AG04450 (cell line): ENCODE measurements around the gene LCAT. TPM values are rescaled to one million over a fixed set of nuclear protein-coding genes. Genes with fewer than 3 reads are reported as not detected.

ENCODE experiments used
- CTCF ChIA-PET: fragments of 300-600, 350-600 bp; formaldehyde crosslinking; extraction: SDS; loops from one replicate; lab custom pipeline; 2022; ENCODE audit warnings: antibody characterized with exemption, inconsistent platforms; lab: Charles Lee
- POLR2A ChIA-PET: fragments of 350-600 bp; formaldehyde crosslinking; extraction: SDS; loops from one replicate; lab custom pipeline; 2021; ENCODE audit warnings: antibody characterized with exemption, inconsistent platforms; lab: Yijun Ruan, JAX
- DNase-seq: peaks from one replicate; pipeline ENCODE4 v3.0.0-alpha.2; 2011; ENCODE audit warnings: low read depth, low spot score
- H3K27ac ChIP-seq: one replicate; pipeline ENCODE4 v1.5.1; 2012; ENCODE audit warnings: low read depth, low read length, control low read depth
- H3K27me3 ChIP-seq: one replicate; pipeline ENCODE4 v1.6.0; 2012; ENCODE audit warnings: low read length; ENCODE audit not compliant: control insufficient read depth, insufficient read depth
- H3K4me3 ChIP-seq: 2 replicates; pipeline ENCODE4 v1.5.1; 2011; ENCODE audit warnings: mild to moderate bottlenecking, low read depth, low read length, control low read depth
- H3K9me3 ChIP-seq: 2 replicates; pipeline ENCODE4 v1.5.1; 2012; ENCODE audit warnings: low read length; ENCODE audit not compliant: control insufficient read depth, insufficient read depth
- polyA plus RNA-seq: library from polyadenylated mRNA; depleted of rRNA; stranded (reverse); fragments of >200 nt; gene quantifications from 2 replicates; pipeline ENCODE4 v1.2.3, GENCODE V29; 2011
- TF ChIP-seq, protein P1 (sequence below): IDR thresholded peaks from 2 replicates; pipeline ENCODE4 v1.5.1; 2011; ENCODE audit warnings: low read depth, low read length, control low read depth, inconsistent platforms

Gene LCAT
- polyA plus RNA-seq, 1 experiment, result 5.2 TPM

GRCh38 chr16:67954421-67955196, 10.7 kb upstream of the LCAT start:
- TF ChIP-seq, protein P1, sequence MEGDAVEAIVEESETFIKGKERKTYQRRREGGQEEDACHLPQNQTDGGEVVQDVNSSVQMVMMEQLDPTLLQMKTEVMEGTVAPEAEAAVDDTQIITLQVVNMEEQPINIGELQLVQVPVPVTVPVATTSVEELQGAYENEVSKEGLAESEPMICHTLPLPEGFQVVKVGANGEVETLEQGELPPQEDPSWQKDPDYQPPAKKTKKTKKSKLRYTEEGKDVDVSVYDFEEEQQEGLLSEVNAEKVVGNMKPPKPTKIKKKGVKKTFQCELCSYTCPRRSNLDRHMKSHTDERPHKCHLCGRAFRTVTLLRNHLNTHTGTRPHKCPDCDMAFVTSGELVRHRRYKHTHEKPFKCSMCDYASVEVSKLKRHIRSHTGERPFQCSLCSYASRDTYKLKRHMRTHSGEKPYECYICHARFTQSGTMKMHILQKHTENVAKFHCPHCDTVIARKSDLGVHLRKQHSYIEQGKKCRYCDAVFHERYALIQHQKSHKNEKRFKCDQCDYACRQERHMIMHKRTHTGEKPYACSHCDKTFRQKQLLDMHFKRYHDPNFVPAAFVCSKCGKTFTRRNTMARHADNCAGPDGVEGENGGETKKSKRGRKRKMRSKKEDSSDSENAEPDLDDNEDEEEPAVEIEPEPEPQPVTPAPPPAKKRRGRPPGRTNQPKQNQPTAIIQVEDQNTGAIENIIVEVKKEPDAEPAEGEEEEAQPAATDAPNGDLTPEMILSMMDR, result no peak
- Histone ChIP-seq H3K4me3 (no peak overlapping the region), H3K27me3 (no peaks in the 10 kb centered on the region), H3K9me3 (no peaks in the 10 kb centered on the region; the same call in 1 of the 2 replicates), H3K27ac (no peak overlapping the region)
- ChIA-PET CTCF (no interaction called here), POLR2A (no interaction called here)
- no peak for DNase-seq

GRCh38 chr16:67953641-67954375, 9.9 kb upstream of the LCAT start:
- CTCF ChIA-PET, result no interaction called here
- DNase-seq, result no peak
- H3K27me3 ChIP-seq, result no peaks in the 10 kb centered on the region
- H3K27ac ChIP-seq, result no peak overlapping the region
- POLR2A ChIA-PET, result no interaction called here
- no peaks in the 10 kb centered on the region; the same call in 1 of the 2 replicates for H3K9me3 ChIP-seq
- TF ChIP-seq, protein P1, result no peak
- no peak overlapping the region for H3K4me3 ChIP-seq

GRCh38 chr16:67951485-67951884, 7.6 kb upstream of the LCAT start:
- TF ChIP-seq, protein P1, result no peak
- CTCF ChIA-PET, result no interaction called here
- no peak for DNase-seq
- H3K27me3 ChIP-seq, result no peaks in the 10 kb centered on the region
- no peak overlapping the region for H3K27ac ChIP-seq
- no peaks in the 10 kb centered on the region; the same call in 1 of the 2 replicates for H3K9me3 ChIP-seq
- H3K4me3 ChIP-seq, result no peak overlapping the region
- POLR2A ChIA-PET, result interaction anchor here (0.6 kb wide), 1 partner anchor 1077 kb away, joined by 3 read pairs; no protein-coding TSS in a partner anchor

DNA sequence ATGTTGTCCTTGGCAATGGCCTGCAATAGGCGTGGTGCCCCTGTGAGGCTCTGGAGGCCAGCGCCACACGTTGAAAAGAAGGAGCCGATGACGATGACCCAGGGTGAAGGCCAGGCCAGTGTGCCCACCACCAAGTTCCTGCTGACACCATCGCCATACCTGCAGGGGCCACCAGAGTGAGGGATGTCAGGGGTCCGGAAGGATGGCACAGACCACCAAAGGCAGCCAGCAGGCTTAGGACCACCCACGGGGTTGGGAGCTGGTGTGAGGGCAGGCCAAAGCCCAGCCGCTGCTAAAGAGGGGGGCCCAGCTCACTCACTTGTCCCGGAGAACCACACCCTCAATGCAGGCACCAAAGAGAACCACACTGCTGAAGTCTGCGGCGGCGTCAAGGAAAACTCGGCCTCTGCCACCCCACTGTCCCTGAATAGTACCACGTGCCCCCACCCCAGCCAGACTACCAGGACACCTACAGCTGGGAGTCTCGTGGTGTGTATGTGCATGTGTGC, 6.5 kb upstream of the LCAT start:
- CTCF ChIA-PET, result no interaction called here
- no peak for DNase-seq

More for the DNA sequence above, 6.5 kb upstream of the LCAT start:
- POLR2A ChIA-PET, result interaction anchor here (0.5 kb wide), 1 partner anchor 12 kb away, joined by 3 read pairs; no protein-coding TSS in a partner anchor
- Histone ChIP-seq H3K9me3 (no peaks in the 10 kb centered on the region; the same call in 1 of the 2 replicates), H3K27me3 (no peaks in the 10 kb centered on the region), H3K4me3 (no peak overlapping the region), H3K27ac (no peak overlapping the region)
- TF ChIP-seq, protein P1, result no peak
